CD4-positive, alpha-beta T cell treated with Interleukin-15 for 4 hours (primary cell): ENCODE measurements around the gene IGSF1.
"Not testable (repeated sequence)": the region's sequence is repeated elsewhere in the genome, so short reads cannot be mapped to it uniquely, and the experiment has no call there.

ENCODE experiments used
- DNase-seq: peaks from one replicate; pipeline ENCODE4 v3.0.0-alpha.2; 2020; ENCODE audit warnings: low spot score

The IGSF1 gene

GRCh38 chrX:131270080-131270479, 19.0 kb downstream of the IGSF1 start:
- DNase-seq, result no peak

DNA sequence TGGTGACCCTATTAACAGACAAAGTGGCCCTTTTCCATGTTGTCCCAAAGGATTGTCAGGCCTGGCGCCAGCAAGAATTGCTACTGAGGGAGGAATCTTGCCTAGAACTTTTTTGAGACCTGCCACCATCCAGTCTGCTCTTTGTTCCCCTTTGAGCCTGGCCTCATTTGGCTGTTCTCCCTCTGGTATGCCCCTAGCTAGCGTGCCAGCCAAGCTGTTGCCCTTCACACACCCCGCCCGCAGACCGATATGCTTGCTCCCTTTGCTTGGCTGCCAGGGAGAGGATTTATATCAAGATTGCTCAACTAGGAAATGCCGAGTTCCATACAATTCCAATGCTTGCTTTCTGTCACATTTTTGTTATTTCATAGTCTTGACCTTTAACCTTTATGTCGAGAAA, 24.4 kb downstream of the IGSF1 start:
- no peak for DNase-seq

- DNase-seq, result no peak
Observed at GRCh38 chrX:131264053-131264452, 25.1 kb downstream of the IGSF1 start.

DNA sequence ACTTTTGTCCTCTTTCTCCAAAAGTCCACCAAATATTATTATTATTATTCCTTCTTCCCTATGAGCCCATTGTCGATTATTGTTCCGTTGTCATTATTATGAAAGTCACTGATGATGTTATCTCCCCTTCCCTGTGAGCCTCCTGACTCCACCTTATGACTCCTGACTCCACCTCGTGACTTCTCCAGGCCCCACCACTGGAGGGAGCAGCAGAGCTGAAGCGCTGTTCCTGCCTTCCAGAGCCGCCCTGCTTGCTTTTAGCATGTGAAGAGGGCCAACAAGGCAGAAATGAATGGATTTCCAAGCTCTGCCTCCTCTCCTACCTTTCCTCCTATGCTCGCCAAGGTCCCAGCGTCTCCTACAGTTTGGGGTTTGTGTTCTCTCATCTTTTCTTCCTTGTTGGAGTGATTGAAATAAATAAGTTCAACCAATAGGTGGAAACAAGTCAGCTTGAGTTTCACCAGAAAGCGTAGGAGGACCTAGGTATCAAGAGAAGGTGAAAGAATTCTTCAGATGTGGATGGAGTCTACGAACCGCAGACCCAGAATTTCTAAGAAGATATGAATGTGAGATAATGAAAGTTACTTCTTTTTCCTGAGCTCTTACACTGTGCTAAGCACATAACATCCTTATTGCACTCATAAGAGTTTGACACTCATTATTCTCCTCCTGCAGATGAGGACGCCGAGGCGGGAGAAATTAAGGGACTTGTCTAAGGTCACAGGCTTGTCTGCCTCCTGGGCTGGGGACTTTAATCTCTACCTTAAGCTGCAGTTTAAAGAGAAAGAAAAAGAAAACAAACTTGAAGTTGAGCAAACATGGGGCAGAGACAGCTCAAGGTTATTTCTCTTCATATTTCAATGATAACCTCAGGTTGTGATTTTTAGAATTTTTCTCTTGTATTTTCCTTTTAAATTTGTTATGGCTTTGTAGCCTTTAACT, 26.1 kb downstream of the IGSF1 start:
- no peak for DNase-seq

DNA sequence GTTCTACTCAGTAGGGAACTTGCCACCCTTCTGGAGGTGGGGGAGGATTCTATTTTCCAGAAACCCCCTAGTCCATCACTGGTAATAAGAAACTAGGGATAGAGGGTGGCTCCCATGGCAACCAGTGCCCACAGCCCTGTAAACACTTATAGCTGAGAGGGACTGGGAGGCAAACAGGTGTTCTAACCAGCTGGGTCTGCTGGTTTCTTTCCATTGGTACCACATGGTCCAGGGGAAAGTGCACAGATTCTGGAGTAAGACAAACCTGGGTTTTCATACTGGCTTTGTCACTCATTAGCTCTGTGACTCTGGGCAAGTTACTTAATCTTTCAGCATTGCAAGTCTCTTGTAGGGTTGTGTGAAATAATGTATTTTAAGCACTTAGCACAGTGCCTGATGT, 26.9 kb downstream of the IGSF1 start:
- no peak for DNase-seq

- DNase-seq, result no peak
Observed at GRCh38 chrX:131257367-131257766, 31.7 kb downstream of the IGSF1 start.

DNA sequence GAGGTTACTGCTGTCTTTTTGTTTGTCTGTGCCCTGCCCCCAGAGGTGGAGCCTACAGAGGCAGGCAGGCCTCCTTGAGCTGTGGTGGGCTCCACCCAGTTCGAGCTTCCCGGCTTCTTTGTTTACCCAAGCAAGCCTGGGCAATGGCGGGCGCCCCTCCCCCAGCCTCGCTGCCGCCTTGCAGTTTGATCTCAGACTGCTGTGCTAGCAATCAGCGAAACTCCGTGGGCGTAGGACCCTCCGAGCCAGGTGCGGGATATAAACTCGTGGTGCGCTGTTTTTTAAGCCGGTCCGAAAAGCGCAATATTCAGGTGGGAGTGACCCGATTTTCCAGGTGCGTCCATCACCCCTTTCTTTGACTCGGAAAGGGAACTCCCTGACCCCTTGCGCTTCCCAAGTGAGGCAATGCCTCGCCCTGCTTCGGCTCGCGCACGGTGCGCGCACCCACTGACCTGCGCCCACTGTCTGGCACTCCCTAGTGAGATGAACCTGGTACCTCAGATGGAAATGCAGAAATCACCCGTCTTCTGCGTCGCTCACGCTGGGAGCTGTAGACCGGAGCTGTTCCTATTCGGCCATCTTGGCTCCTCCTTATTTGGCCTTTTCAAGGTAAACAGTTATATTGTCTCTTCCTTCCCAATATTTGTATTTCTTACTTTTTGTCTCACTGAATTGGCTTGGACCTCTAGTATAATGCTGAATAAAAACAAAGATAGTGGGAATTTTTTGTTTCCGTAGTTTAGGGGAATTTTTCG, 37.9 kb downstream of the IGSF1 start:
- DNase-seq, result not testable (repeated sequence)

- DNase-seq, result no peak
Observed at GRCh38 chrX:131239057-131239456, 50.0 kb downstream of the IGSF1 start.

GRCh38 chrX:131237363-131237762, 51.7 kb downstream of the IGSF1 start:
- no peak for DNase-seq

- DNase-seq, result no peak
Observed at GRCh38 chrX:131235768-131236545, 53.1 kb downstream of the IGSF1 start.

DNA sequence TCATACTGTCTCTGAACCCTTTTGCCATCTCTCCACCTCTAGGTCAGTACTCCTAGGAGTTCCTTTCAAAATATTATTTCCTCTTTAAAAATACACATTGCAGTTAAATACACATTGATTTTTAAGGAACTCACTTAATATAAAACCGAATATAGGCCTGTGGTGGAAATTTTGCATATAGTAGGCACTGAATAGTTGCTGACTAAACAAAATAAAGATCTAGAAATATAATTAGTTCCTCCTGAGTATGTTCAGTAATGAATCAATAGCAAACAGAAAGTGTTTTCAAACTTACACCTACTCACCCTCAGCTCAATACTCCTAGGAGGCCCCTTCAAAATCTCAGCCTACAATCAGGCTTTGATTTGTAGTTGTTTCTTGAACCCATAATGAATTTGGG, 61.5 kb downstream of the IGSF1 start:
- DNase-seq, result no peak

DNA sequence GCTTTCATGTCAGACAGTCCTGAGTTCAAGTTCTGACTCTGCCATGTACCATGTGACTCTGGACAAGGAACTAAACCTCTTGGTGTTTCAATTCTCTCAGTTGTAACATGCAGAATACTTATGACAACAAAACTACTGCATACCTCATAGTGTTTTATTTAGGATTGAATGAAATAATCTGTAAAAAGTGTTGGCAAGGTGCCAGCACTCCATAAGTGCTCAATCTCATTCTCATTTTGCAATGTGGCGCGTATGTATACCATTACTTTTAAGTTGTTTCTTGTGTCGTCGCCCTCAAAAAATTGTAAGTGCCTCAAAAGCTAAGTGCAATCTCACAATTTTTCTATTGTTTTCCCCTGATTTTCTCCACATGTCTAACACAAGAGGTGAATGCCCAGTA, 62.5 kb downstream of the IGSF1 start:
- DNase-seq, result no peak

GRCh38 chrX:131225078-131225477, 64.0 kb downstream of the IGSF1 start:
- DNase-seq, result no peak
